ENCODE data around the gene RASGRF1.

Gene RASGRF1

DNA sequence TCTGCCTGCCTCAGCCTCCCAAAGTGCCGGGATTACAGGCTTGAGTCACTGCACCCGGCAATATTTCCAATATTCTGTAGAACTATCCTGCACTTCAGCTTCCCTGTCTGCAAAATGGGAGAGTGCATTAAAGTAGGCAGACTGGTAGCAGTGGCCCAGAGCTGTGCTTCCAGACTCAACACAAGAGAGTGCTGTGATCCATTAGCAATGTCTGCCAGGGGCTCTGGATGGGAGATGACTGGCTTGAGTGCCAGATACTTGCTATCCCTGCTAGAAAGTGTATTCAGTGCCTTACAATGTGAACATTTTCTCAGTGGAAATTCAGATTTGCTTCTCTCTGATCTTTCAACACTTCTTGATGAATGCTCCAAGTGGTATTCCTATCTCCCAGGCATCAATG, 80.3 kb downstream of the RASGRF1 start:
- no peaks in the 10 kb centered on the region for H3K36me3 Mint-ChIP-seq
- no peak for ATAC-seq (replicated peaks)
- peaks cover 16 to 41% of the 10 kb centered on the region in 2 donors for H3K4me1 Mint-ChIP-seq

GRCh38 chr15:79009379-79009778, 81.2 kb downstream of the RASGRF1 start:
- Mint-ChIP-seq H3K27me3 (peaks cover 0 to 7% of the 10 kb centered on the region in 2 donors), H3K36me3 (no peaks in the 10 kb centered on the region), H3K9me3 (no peaks in the 10 kb centered on the region), H3K4me1 (peaks cover 25 to 50% of the 10 kb centered on the region in 2 donors), H3K4me3 (no peak overlapping the region), H3K27ac (no peak overlapping the region)
- ATAC-seq (replicated peaks) (peak in 1 of 2 donors; percentile 28), DNase-seq (no peak)

More for the DNA sequence above, 80.3 kb downstream of the RASGRF1 start:
- H3K9me3 Mint-ChIP-seq, result no peaks in the 10 kb centered on the region
- no peak overlapping the region for H3K4me3 Mint-ChIP-seq
- H3K27me3 Mint-ChIP-seq, result peaks cover 0 to 7% of the 10 kb centered on the region in 2 donors
- H3K27ac Mint-ChIP-seq, result no peak overlapping the region
- no peak for DNase-seq

DNA sequence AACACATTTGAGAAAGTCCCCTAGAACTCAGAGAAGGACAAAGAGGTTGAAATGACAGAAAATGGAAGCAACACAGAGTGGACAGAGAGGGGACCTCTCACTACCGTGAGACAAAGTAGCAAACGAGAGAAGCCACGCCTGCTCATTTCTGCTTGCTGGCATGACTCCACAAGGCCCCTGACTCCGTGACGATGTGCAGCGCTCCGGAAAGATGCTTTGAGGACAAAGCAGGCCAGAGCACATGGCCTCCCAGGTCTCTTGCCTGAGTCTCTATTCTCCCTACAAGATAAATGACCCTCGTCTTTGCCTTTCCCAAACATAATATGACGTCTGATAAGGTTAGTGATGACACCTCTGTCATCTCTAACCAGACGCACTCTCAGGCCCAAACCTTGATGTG, 81.9 kb downstream of the RASGRF1 start:
- ATAC-seq (replicated peaks), result no peak

GRCh38 chr15:79007066-79007465, 83.5 kb downstream of the RASGRF1 start:
- Mint-ChIP-seq H3K36me3 (peaks cover 2 to 4% of the 10 kb centered on the region in 2 donors), H3K4me3 (no peak overlapping the region), H3K4me1 (peaks cover 40 to 73% of the 10 kb centered on the region in 2 donors), H3K27me3 (peaks cover 0 to 7% of the 10 kb centered on the region in 2 donors), H3K9me3 (no peaks in the 10 kb centered on the region), H3K27ac (no peak overlapping the region)
- peak in 1 of 2 donors; percentile 44 for ATAC-seq (replicated peaks)
- peak; percentile 18 for DNase-seq

More for the DNA sequence above, 81.9 kb downstream of the RASGRF1 start:
- no peak for DNase-seq
- H3K4me3 Mint-ChIP-seq, result no peak overlapping the region
- H3K9me3 Mint-ChIP-seq, result no peaks in the 10 kb centered on the region
- peaks cover 0 to 7% of the 10 kb centered on the region in 2 donors for H3K27me3 Mint-ChIP-seq
- H3K27ac Mint-ChIP-seq, result no peak overlapping the region
- peaks cover 32 to 57% of the 10 kb centered on the region in 2 donors for H3K4me1 Mint-ChIP-seq
- H3K36me3 Mint-ChIP-seq, result peaks cover 0 to 1% of the 10 kb centered on the region in 2 donors

DNA sequence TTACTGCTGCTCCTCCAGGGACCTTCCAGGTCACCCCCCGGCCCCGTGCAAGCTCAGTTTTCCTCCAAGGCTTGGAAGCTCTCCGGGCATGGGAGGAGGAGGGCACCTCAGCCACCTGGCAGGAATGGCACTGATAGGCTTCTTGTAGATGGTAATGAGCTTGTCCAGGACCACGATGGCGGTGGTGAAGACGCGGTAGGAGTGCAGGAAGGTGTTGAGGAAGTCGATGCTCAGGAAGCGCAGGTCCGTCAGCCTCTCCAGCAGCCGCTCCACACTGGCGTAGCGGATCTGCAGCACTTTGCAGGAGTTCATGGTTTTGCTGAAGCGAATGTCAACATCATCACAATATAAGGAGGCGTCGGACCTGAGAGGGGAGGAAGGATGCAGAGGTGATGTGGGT, 84.5 kb downstream of the RASGRF1 start:
- Mint-ChIP-seq H3K36me3 (peaks cover 2 to 4% of the 10 kb centered on the region in 2 donors), H3K27ac (no peak overlapping the region), H3K4me1 (peaks cover 40 to 74% of the 10 kb centered on the region in 2 donors), H3K4me3 (no peak overlapping the region), H3K9me3 (no peaks in the 10 kb centered on the region), H3K27me3 (peaks cover 0 to 5% of the 10 kb centered on the region in 2 donors)
- no peak for DNase-seq
- no peak for ATAC-seq (replicated peaks)

GRCh38 chr15:79004336-79004735, 86.2 kb downstream of the RASGRF1 start:
- Mint-ChIP-seq H3K36me3 (peaks cover 2 to 4% of the 10 kb centered on the region in 2 donors), H3K27ac (peak overlapping the region; percentile 89), H3K9me3 (no peaks in the 10 kb centered on the region), H3K4me3 (peak overlapping the region; percentile 24 to 45), H3K27me3 (no peaks in the 10 kb centered on the region), H3K4me1 (peaks cover 37 to 69% of the 10 kb centered on the region in 2 donors)
- DNase-seq (peak; percentile 72), ATAC-seq (replicated peaks) (peak; percentile 91)

- Mint-ChIP-seq H3K9me3 (no peaks in the 10 kb centered on the region), H3K36me3 (peaks cover 2 to 4% of the 10 kb centered on the region in 2 donors), H3K4me1 (peaks cover 35 to 64% of the 10 kb centered on the region in 2 donors), H3K4me3 (peak overlapping the region; percentile 24 to 60), H3K27ac (peak overlapping the region; percentile 89), H3K27me3 (no peaks in the 10 kb centered on the region)
- ATAC-seq (replicated peaks) (no peak), DNase-seq (no peak)
Observed at GRCh38 chr15:79003896-79004295, 86.7 kb downstream of the RASGRF1 start.

DNA sequence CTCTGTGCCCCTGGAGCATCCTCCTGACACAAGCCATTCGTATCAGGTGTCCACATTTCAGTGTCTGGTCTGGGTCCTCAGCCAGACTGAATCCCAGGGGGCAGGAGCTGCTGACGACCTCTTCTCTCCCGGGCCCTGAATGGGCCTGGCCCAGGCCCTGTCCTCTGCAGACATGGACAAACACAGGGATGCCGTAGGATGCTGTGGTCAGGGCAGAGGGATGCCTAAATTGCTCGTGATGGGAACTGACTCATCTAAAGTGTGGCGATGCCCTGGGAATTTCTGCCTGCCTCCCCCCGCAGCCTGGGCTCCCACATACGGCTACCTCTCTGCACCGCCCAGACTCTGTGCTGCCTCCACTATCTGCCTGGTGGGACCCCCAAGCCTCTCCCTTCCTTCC, 87.3 kb downstream of the RASGRF1 start:
- Mint-ChIP-seq H3K4me3 (peak overlapping the region in 1 of 2 donors; percentile 49), H3K27ac (peak overlapping the region; percentile 89), H3K4me1 (peaks cover 32 to 58% of the 10 kb centered on the region in 2 donors), H3K36me3 (peaks cover 2 to 4% of the 10 kb centered on the region in 2 donors), H3K9me3 (no peaks in the 10 kb centered on the region), H3K27me3 (no peaks in the 10 kb centered on the region)
- no peak for DNase-seq
- no peak for ATAC-seq (replicated peaks)

DNA sequence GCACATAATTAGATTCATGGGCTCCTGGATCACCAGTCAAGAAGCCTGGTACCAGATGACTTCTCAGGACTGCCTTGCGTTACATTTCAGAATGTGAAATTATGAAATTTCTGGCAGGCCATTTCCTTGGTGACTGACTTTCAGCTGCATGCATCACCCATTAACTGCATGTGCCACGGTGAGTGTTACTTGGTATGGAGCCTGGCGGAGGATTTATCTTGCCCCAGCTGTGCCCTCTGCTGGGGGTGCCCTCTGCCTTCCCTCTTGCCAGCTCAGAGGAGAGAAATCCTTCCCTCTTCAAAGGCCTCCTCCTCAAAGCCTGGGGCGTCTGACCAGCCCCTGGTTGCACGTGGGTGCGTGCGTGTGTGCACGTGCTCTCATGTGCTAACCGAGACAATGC, 88.0 kb downstream of the RASGRF1 start:
- Mint-ChIP-seq H3K27ac (peak overlapping the region; percentile 5), H3K9me3 (no peaks in the 10 kb centered on the region)
- no peak for ATAC-seq (replicated peaks)

GRCh38 chr15:78999636-79000035, 90.9 kb downstream of the RASGRF1 start:
- Mint-ChIP-seq H3K4me3 (no peak overlapping the region), H3K4me1 (peaks cover 23 to 33% of the 10 kb centered on the region in 2 donors), H3K9me3 (no peaks in the 10 kb centered on the region), H3K27me3 (no peaks in the 10 kb centered on the region), H3K36me3 (peaks cover 3 to 6% of the 10 kb centered on the region in 2 donors), H3K27ac (no peak overlapping the region)
- ATAC-seq (replicated peaks) (no peak), DNase-seq (no peak)

More for the DNA sequence above, 88.0 kb downstream of the RASGRF1 start:
- H3K4me1 Mint-ChIP-seq, result peaks cover 34 to 53% of the 10 kb centered on the region in 2 donors
- H3K36me3 Mint-ChIP-seq, result peaks cover 2 to 4% of the 10 kb centered on the region in 2 donors
- H3K4me3 Mint-ChIP-seq, result no peak overlapping the region
- no peaks in the 10 kb centered on the region for H3K27me3 Mint-ChIP-seq
- DNase-seq, result no peak

- ATAC-seq (replicated peaks) (no peak), DNase-seq (no peak)
- Mint-ChIP-seq H3K27me3 (no peaks in the 10 kb centered on the region), H3K4me3 (no peak overlapping the region), H3K36me3 (peaks cover 3 to 4% of the 10 kb centered on the region in 2 donors), H3K4me1 (peaks cover 12 to 22% of the 10 kb centered on the region in 2 donors), H3K27ac (peak overlapping the region; percentile 25), H3K9me3 (no peaks in the 10 kb centered on the region)
Observed at GRCh38 chr15:78998526-78998925, 92.1 kb downstream of the RASGRF1 start.

DNA sequence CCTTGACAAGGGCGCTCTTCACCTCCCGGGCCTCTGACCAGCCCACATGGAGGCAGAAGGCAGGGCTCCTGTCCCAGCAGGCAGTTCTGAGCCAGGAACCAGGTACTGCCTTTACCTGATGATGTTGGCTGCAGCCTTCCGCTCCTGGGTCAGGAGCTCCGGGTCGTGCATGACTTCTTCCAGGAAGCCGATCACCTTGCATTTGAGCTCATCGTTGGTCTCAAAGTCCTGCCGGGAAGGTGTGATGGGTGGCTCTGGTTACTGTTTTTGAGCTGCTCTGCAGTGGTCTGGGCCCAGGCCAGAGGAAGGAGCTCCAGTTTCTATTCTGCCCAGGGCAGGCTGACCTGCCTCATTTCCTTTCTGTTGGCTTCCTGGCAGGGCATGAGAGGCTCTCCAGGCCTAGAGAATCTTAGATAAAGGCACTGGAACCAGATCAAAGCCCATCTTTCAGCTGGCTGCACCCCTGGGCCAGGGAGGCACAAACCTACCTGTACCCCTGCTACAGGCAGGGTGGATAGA, 92.5 kb downstream of the RASGRF1 start:
- ATAC-seq (replicated peaks) (no peak), DNase-seq (no peak)
- peaks cover 2 to 6% of the 10 kb centered on the region in 2 donors for H3K36me3 Mint-ChIP-seq
- no peak overlapping the region for H3K27ac Mint-ChIP-seq
- H3K27me3 Mint-ChIP-seq, result no peaks in the 10 kb centered on the region
- H3K4me1 Mint-ChIP-seq, result peaks cover 11 to 20% of the 10 kb centered on the region in 2 donors
- H3K4me3 Mint-ChIP-seq, result no peak overlapping the region
- no peaks in the 10 kb centered on the region for H3K9me3 Mint-ChIP-seq

DNA sequence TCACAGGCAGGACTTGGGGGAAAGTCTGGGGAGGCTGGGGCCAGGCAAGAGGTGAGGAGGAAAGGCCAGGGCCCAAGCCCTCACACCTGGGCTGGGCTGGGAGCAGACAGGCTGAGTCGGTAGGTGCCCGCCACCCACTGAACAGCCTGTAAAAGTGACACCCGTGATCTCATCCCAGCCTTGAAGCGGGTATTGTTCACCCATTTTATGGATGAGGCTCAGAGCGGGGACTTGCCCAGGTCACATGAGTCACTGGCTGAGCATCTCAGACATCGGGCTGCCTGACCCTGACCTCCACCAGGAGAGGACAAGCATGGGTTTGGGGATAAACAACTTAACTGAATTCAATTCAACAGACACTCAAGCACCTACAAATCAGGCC, 93.7 kb downstream of the RASGRF1 start:
- Mint-ChIP-seq H3K4me3 (no peak overlapping the region), H3K36me3 (peaks cover 2 to 9% of the 10 kb centered on the region in 2 donors), H3K9me3 (no peaks in the 10 kb centered on the region), H3K27me3 (no peaks in the 10 kb centered on the region), H3K4me1 (peaks cover 18 to 21% of the 10 kb centered on the region in 2 donors), H3K27ac (peak overlapping the region; percentile 56)
- ATAC-seq (replicated peaks) (no peak), DNase-seq (no peak)

GRCh38 chr15:78995921-78996893, 94.4 kb downstream of the RASGRF1 start:
- Mint-ChIP-seq H3K9me3 (no peaks in the 10 kb centered on the region), H3K27me3 (no peaks in the 10 kb centered on the region), H3K4me3 (no peak overlapping the region), H3K27ac (no peak overlapping the region), H3K4me1 (peaks cover 18 to 22% of the 10 kb centered on the region in 2 donors), H3K36me3 (peaks cover 3 to 9% of the 10 kb centered on the region in 2 donors)
- no peak for ATAC-seq (replicated peaks)
- no peak for DNase-seq

Measured in stimulated activated naive B cell treated with anti-CD40 and anti-IgM and Interleukin-4, amounts not matched to agents 10 μg/mL and 1 μg/mL and 100 μg/mL, for 72 hours (primary cell).